IMR-90 (cell line): ENCODE data around the gene LTF. TPM values are rescaled to one million over a fixed set of nuclear protein-coding genes. Genes with fewer than 3 reads are reported as not detected.

Experiments used
- ATAC-seq: fragments of 200-7000 bp; cut with Tn5 transposase; 2 replicates; pipeline ENCODE4 v1.9.1; 2020; ENCODE audit warnings: low read depth, mild to moderate bottlenecking, moderate library complexity
- BruUV-seq: library from RNA; stranded (reverse); fragments of 400-500 nt; replicated peaks from 2 replicates; lab custom pipeline; 2021; lab: Mats Ljungman, UMichigan
- CTCF ChIA-PET: fragments of 300-600 bp; formaldehyde crosslinking; extraction: SDS; loops from one replicate; lab custom pipeline; 2021; ENCODE audit warnings: antibody characterized with exemption; lab: Yijun Ruan, JAX
- POLR2A ChIA-PET: fragments of 300-600 bp; sonication (Branson Sonifier 250); formaldehyde crosslinking; loops from one replicate; lab custom pipeline; 2022; ENCODE audit warnings: antibody characterized with exemption; ENCODE audit not compliant: unreplicated experiment; lab: Charles Lee
- DNase-seq: peaks from one replicate; pipeline ENCODE4 v3.0.0; 2013
- H2AFZ ChIP-seq: replicated peaks from 2 replicates; pipeline ENCODE3; 2013; ENCODE audit warnings: low read length, mild to moderate bottlenecking; ENCODE audit not compliant: poor library complexity
- H2AK5ac ChIP-seq: 2 replicates; pipeline ENCODE4 v1.6.1; 2013; ENCODE audit warnings: low read depth, low read length, inconsistent platforms
- H2AK9ac ChIP-seq: replicated peaks from 2 replicates; pipeline ENCODE3; 2013; ENCODE audit warnings: mild to moderate bottlenecking, low read depth, low read length, moderate library complexity; ENCODE audit not compliant: poor library complexity
- H2BK120ac ChIP-seq: 2 replicates; pipeline ENCODE4 v1.6.1; 2013; ENCODE audit warnings: low read depth, low read length, inconsistent platforms
- H2BK15ac ChIP-seq: 3 replicates; pipeline ENCODE4 v1.6.1; 2013; ENCODE audit warnings: low read depth, low read length, inconsistent platforms
- H2BK20ac ChIP-seq: 2 replicates; pipeline ENCODE4 v1.6.1; 2013; ENCODE audit warnings: low read depth, mild to moderate bottlenecking, inconsistent platforms, low read length, moderate library complexity
- H2BK5ac ChIP-seq: 2 replicates; pipeline ENCODE4 v1.6.1; 2013; ENCODE audit warnings: mild to moderate bottlenecking, low read depth, low read length, inconsistent platforms; ENCODE audit not compliant: poor library complexity, severe bottlenecking
- H3K14ac ChIP-seq: replicated peaks from 2 replicates; pipeline ENCODE4 v1.6.1; 2013; ENCODE audit warnings: low read depth, low read length, inconsistent platforms
- H3K18ac ChIP-seq: 2 replicates; pipeline ENCODE4 v1.6.1; 2013; ENCODE audit warnings: low read depth, low read length, control low read depth
- H3K23ac ChIP-seq: 2 replicates; pipeline ENCODE4 v1.6.1; 2013; ENCODE audit warnings: low read depth, low read length, inconsistent platforms
- H3K27ac ChIP-seq: 2 replicates; pipeline ENCODE4 v1.5.1; 2013; ENCODE audit warnings: mild to moderate bottlenecking, control low read depth, low read length; ENCODE audit not compliant: insufficient read depth
- H3K27me3 ChIP-seq: 2 replicates; pipeline ENCODE4 v1.6.1; 2013; ENCODE audit warnings: low read length; ENCODE audit not compliant: control insufficient read depth, insufficient read depth
- H3K36me3 ChIP-seq: 2 replicates; pipeline ENCODE4 v1.6.1; 2013; ENCODE audit warnings: low read length, mixed read lengths; ENCODE audit not compliant: control insufficient read depth, insufficient read depth
- H3K4ac ChIP-seq: 2 replicates; pipeline ENCODE4 v1.6.1; 2013; ENCODE audit warnings: low read depth, low read length, inconsistent platforms
- H3K4me1 ChIP-seq: 2 replicates; pipeline ENCODE4 v1.6.1; 2013; ENCODE audit warnings: low read length, mixed read lengths; ENCODE audit not compliant: control insufficient read depth, insufficient read depth
- H3K4me2 ChIP-seq: 2 replicates; pipeline ENCODE4 v1.6.1; 2013; ENCODE audit warnings: low read depth, mild to moderate bottlenecking, control low read depth, low read length, moderate library complexity
- H3K4me3 ChIP-seq: 2 replicates; pipeline ENCODE4 v1.5.1; 2013; ENCODE audit warnings: low read depth, mild to moderate bottlenecking, control low read depth, low read length, moderate library complexity; ENCODE audit not compliant: insufficient read depth
- H3K56ac ChIP-seq: 2 replicates; pipeline ENCODE4 v1.6.1; 2013; ENCODE audit warnings: low read length, inconsistent platforms; ENCODE audit not compliant: insufficient read depth; ENCODE audit errors: extremely low read depth
- H3K79me1 ChIP-seq, 2 experiments: 2 replicates each; pipeline ENCODE4 v1.6.1; 2013; ENCODE audit warnings: low read length in 2 of 2, inconsistent platforms in 1 of 2, low read depth in 1 of 2
- H3K9ac ChIP-seq: 2 replicates; pipeline ENCODE4 v1.6.1; 2013; ENCODE audit warnings: low read depth, low read length, control low read depth
- H3K9me1 ChIP-seq: 2 replicates; pipeline ENCODE4 v1.6.1; 2013; ENCODE audit warnings: low read length, inconsistent platforms; ENCODE audit not compliant: insufficient read depth
- H3K9me3 ChIP-seq: 2 replicates; pipeline ENCODE4 v1.6.1; 2013; ENCODE audit warnings: low read length; ENCODE audit not compliant: control insufficient read depth, insufficient read depth
- H4K20me1 ChIP-seq: 2 replicates; pipeline ENCODE4 v1.6.1; 2013; ENCODE audit warnings: low read length, inconsistent platforms; ENCODE audit not compliant: insufficient read depth
- H4K5ac ChIP-seq: 2 replicates; pipeline ENCODE4 v1.6.1; 2013; ENCODE audit warnings: mild to moderate bottlenecking, low read depth, low read length, control low read depth
- H4K8ac ChIP-seq, 2 experiments: 2 replicates each; pipeline ENCODE4 v1.6.1; 2013; ENCODE audit warnings: low read depth in 2 of 2, low read length in 2 of 2, control low read depth in 1 of 2, inconsistent platforms in 1 of 2
- H4K91ac ChIP-seq: 2 replicates; pipeline ENCODE4 v1.6.1; 2013; ENCODE audit warnings: low read depth, low read length, inconsistent platforms; ENCODE audit not compliant: insufficient read depth
- BHLHE40 ChIP-seq: fragments of 150-350 bp; IDR thresholded peaks from 2 replicates; pipeline ENCODE4 v1.6.1; 2016; ENCODE audit warnings: mild to moderate bottlenecking, low read depth, low read length
- FOS ChIP-seq: fragments of 150-350 bp; IDR thresholded peaks from 2 replicates; pipeline ENCODE4 v1.6.1; 2016; ENCODE audit warnings: low read depth, low read length
- RFX5 ChIP-seq: IDR thresholded peaks from 2 replicates; pipeline ENCODE4 v1.8.0; 2012; ENCODE audit warnings: low read depth, mild to moderate bottlenecking, low read length, moderate library complexity
- WGBS, 2 experiments: methylation state at CpG; one replicate each; pipeline versions ENCODE4 v1.1.5 to v1.1.7; 2013; ENCODE audit warnings: missing lambda C conversion rate in 2 of 2; ENCODE audit not compliant: insufficient read length in 1 of 2; ENCODE audit errors: extremely low coverage in 2 of 2; 5-methylcytosine and 5-hydroxymethylcytosine counted together
- dilution Hi-C: fragments of 300-500 bp; cut with HindIII; formaldehyde crosslinking; loops from one replicate; pipeline ENCODE4 v1.14.3; 2018; ENCODE audit warnings: low sequenced_read_pairs; ENCODE audit not compliant: unreplicated experiment
- in situ Hi-C: fragments of 300-500 bp; cut with MboI; formaldehyde crosslinking; loops from 3 replicates; pipeline ENCODE4 v1.14.3; 2019; ENCODE audit warnings: low sequenced_read_pairs, inconsistent platforms, mixed read lengths
- intact Hi-C: fragments of 100-400 bp; cut with micrococcal nuclease; formaldehyde crosslinking; loops from 2 replicates; pipeline ENCODE4 v1.10.0; 2022
- polyA plus RNA-seq, 3 experiments: library from polyadenylated mRNA; depleted of rRNA; stranded (reverse); fragments of >200 nt; gene quantifications; 2 replicates each; pipeline ENCODE4 v1.2.3, GENCODE V29; 2012; ENCODE audit warnings: low replicate concordance in 1 of 3
- total RNA-seq: library from RNA; depleted of rRNA; stranded (reverse); fragments of >200 nt; gene quantifications from 2 replicates; pipeline ENCODE4 v1.2.3, GENCODE V29; 2012
- TF ChIP-seq, protein P1 (sequence below): fragments of 150-350 bp; IDR thresholded peaks from 2 replicates; pipeline ENCODE4 v1.6.1; 2017; ENCODE audit warnings: mild to moderate bottlenecking, antibody characterized with exemption, low read length, low read depth

Gene LTF
- total and polyA plus RNA-seq, 2 of the 4 experiments (the other 2 are of a cell fraction) = not detected

DNA sequence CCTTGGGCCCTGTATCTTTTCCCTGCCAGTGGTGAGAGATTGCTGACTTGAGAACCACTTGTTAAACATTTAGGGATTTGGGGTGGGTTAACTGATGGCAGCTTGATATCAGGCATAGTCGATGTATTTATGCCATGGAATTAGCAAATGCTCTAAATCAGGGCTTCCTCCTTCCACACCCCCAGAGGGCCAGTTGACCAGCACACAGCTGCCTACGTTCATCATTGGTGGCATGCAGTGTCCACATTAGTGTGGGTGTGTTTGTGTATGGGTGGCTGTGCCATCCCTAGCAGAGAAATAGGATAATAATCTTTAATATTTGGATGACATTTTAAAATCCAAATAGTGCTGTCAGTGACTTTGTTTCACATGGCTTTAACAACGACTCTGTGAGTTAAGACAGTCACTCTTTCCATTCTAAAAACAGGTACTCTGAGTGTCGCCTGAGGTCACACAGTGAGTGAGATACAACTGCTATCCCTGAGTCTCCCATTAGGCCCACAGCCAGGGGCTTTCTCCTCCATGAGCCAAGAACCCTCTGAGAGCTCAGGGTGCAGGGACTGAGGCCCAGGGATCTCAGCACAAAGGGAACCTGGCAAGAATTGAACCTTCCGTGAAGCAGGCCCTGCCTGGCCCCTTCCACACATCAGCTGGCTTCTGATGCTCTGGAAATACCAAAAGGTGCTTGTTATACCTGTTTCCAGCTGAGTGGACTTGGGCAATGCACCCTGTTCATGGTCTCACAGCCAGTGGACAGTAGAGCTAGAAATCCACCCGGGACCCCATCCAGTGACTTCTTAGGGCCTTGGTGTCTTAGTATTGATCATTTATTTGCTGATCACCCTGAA, 4.3 kb upstream of the LTF start:
- Histone ChIP-seq H3K9me3 (peaks cover 3% of the 10 kb centered on the region; the same call in 1 of the 2 replicates), H3K4me2 (no peak overlapping the region), H2BK15ac (no peak overlapping the region), H3K56ac (no peak overlapping the region), H3K27me3 (peaks cover 76% of the 10 kb centered on the region), H2BK20ac (no peak overlapping the region), H4K8ac (no peak overlapping the region), H3K18ac (no peak overlapping the region), H3K36me3 (no peaks in the 10 kb centered on the region), H3K27ac (no peak overlapping the region), H4K91ac (no peak overlapping the region), H2AFZ (no peak overlapping the region), H3K14ac (no peak overlapping the region), H2BK120ac (no peak overlapping the region), H3K79me1 (no peaks in the 10 kb centered on the region), H4K20me1 (no peaks in the 10 kb centered on the region), H3K23ac (no peak overlapping the region), H2AK9ac (no peak overlapping the region), H3K4me1 (no peaks in the 10 kb centered on the region), H3K4me3 (no peak overlapping the region), H2AK5ac (no peak overlapping the region), H3K4ac (no peak overlapping the region), H2BK5ac (no peak overlapping the region), H3K9me1 (no peaks in the 10 kb centered on the region), H4K5ac (no peak overlapping the region), H3K9ac (no peak overlapping the region)
- DNase-seq (no peak), ATAC-seq (no peak)
- ChIA-PET CTCF (interaction anchor here (0.9 kb wide), 1 partner anchor 19 kb away, joined by 3 read pairs; no protein-coding TSS in a partner anchor), POLR2A (no interaction called here)
- in situ Hi-C loops = no loop called here
- no peak for TF ChIP-seq RFX5
- TF ChIP-seq FOS = no peak
- TF ChIP-seq, protein P1, sequence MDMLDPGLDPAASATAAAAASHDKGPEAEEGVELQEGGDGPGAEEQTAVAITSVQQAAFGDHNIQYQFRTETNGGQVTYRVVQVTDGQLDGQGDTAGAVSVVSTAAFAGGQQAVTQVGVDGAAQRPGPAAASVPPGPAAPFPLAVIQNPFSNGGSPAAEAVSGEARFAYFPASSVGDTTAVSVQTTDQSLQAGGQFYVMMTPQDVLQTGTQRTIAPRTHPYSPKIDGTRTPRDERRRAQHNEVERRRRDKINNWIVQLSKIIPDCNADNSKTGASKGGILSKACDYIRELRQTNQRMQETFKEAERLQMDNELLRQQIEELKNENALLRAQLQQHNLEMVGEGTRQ = no peak
- TF ChIP-seq BHLHE40 = no peak
- WGBS, 2 experiments = 100% methylated on average over 1 of the region's 6 CpGs; no CpG with 5 or more reads in 1 of the 2 experiments
- intact Hi-C loops = no loop called here
- dilution Hi-C loops = no loop called here
- no TSS peak for BruUV-seq
